H1 (cell line): ENCODE data around the gene KIAA0930. TPM values are rescaled to one million over a fixed set of nuclear protein-coding genes. Genes with fewer than 3 reads are reported as not detected.
A peak's percentile ranks its signal among the peaks of the same experiment; 100 is the strongest.

Source experiments
- CTCF ChIA-PET: fragments of 300-600 bp; sonication (Branson Sonifier 250); formaldehyde crosslinking; loops from one replicate; lab custom pipeline; 2021; ENCODE audit not compliant: partially characterized antibody; lab: Charles Lee
- POLR2A ChIA-PET: fragments of 300-600 bp; sonication (Branson Sonifier 250); formaldehyde crosslinking; loops from one replicate; lab custom pipeline; 2021; ENCODE audit warnings: inconsistent platforms; ENCODE audit not compliant: partially characterized antibody; lab: Charles Lee
- DNase-seq, 2 experiments: peaks; one replicate each; pipeline versions ENCODE4 v3.0.0 to v3.0.0-alpha.2; 2010 to 2022; ENCODE audit warnings: low spot score in 2 of 2, low read depth in 1 of 2, mixed read lengths in 1 of 2
- FAIRE-seq: peaks from 2 replicates; lab custom pipeline; 2011; peaks lifted over from hg19 to GRCh38; lab: Jason Lieb, UNC
- H2AFZ ChIP-seq: 2 replicates; pipeline ENCODE4 v1.8.1; 2012; ENCODE audit warnings: low read length, inconsistent platforms
- H2AK5ac ChIP-seq: 2 replicates; pipeline ENCODE4 v1.6.1; 2013; ENCODE audit warnings: low read depth, low read length
- H2BK120ac ChIP-seq: replicated peaks from 2 replicates; pipeline ENCODE3; 2013; ENCODE audit warnings: low read depth, low read length, inconsistent platforms
- H2BK12ac ChIP-seq: 2 replicates; pipeline ENCODE4 v1.6.1; 2013; ENCODE audit warnings: low read depth, low read length
- H2BK15ac ChIP-seq: 2 replicates; pipeline ENCODE4 v1.6.1; 2013; ENCODE audit warnings: low read length
- H2BK20ac ChIP-seq: 2 replicates; pipeline ENCODE4 v1.6.1; 2013; ENCODE audit warnings: low read length
- H2BK5ac ChIP-seq: 2 replicates; pipeline ENCODE4 v1.6.1; 2013; ENCODE audit warnings: low read depth, low read length
- H3K14ac ChIP-seq: 2 replicates; pipeline ENCODE4 v1.6.1; 2013; ENCODE audit warnings: inconsistent platforms; ENCODE audit not compliant: insufficient read length
- H3K18ac ChIP-seq: 2 replicates; pipeline ENCODE4 v1.6.1; 2013; ENCODE audit warnings: low read length; ENCODE audit errors: extremely low read depth
- H3K23ac ChIP-seq: 2 replicates; pipeline ENCODE4 v1.6.1; 2013; ENCODE audit warnings: inconsistent platforms; ENCODE audit not compliant: insufficient read length
- H3K23me2 ChIP-seq: 2 replicates; pipeline ENCODE4 v1.6.1; 2013; ENCODE audit warnings: low read depth, low read length
- H3K27ac ChIP-seq: 2 replicates; pipeline ENCODE4 v1.6.1; 2011; ENCODE audit warnings: low read depth, low read length, inconsistent platforms
- H3K27me3 ChIP-seq, 4 experiments: replicated peaks in 1 of 4; 1 replicate in 1 of 4; 2 replicates in 3 of 4; pipeline versions ENCODE4 v1.6.1 to v1.8.1; 2011 to 2013; ENCODE audit warnings: low read length in 3 of 4, mild to moderate bottlenecking in 3 of 4, inconsistent platforms in 2 of 4, mixed read lengths in 2 of 4, moderate library complexity in 1 of 4; ENCODE audit not compliant: control insufficient read depth in 3 of 4, insufficient read depth in 3 of 4; ENCODE audit errors: extremely low read depth in 1 of 4
- H3K36me3 ChIP-seq, 4 experiments: 2 replicates each; pipeline versions ENCODE4 v1.6.1 to v1.8.1; 2011 to 2013; ENCODE audit warnings: mild to moderate bottlenecking in 4 of 4, low read length in 3 of 4, moderate library complexity in 2 of 4, control low read depth in 1 of 4, inconsistent platforms in 1 of 4; ENCODE audit not compliant: insufficient read depth in 4 of 4, control insufficient read depth in 2 of 4
- H3K4ac ChIP-seq: replicated peaks from 2 replicates; pipeline ENCODE3; 2013; ENCODE audit warnings: low read length, low read depth, mixed read lengths, inconsistent platforms; ENCODE audit not compliant: insufficient read length
- H3K4me1 ChIP-seq, 4 experiments: replicated peaks in 1 of 4; 1 replicate in 1 of 4; 2 replicates in 3 of 4; pipeline versions ENCODE4 v1.6.1 to v1.8.1; 2011 to 2013; ENCODE audit warnings: low read length in 3 of 4, inconsistent platforms in 2 of 4, mixed read lengths in 1 of 4; ENCODE audit not compliant: insufficient read depth in 4 of 4, control insufficient read depth in 3 of 4
- H3K4me2 ChIP-seq, 2 experiments: 2 replicates each; pipeline versions ENCODE4 v1.6.1 to v1.8.1; 2011 to 2013; ENCODE audit warnings: low read depth in 2 of 2, low read length in 2 of 2, control low read depth in 1 of 2, inconsistent platforms in 1 of 2, mild to moderate bottlenecking in 1 of 2; ENCODE audit not compliant: insufficient read depth in 1 of 2
- H3K4me3 ChIP-seq, 4 experiments: fragments of 200-600, 300-600 bp in 1 of 4; sonication (generic), shearing (Covaris generic), sonication (Bioruptor Twin) in 1 of 4; 2 replicates each; pipeline versions ENCODE4 v1.5.1 to v1.8.1; 2011 to 2016; ENCODE audit warnings: low read length in 4 of 4, low read depth in 3 of 4, control low read depth in 2 of 4, inconsistent platforms in 2 of 4, mild to moderate bottlenecking in 2 of 4, mixed read lengths in 1 of 4, moderate library complexity in 1 of 4; ENCODE audit not compliant: insufficient read depth in 2 of 4; ENCODE audit errors: extremely low read depth in 1 of 4
- H3K56ac ChIP-seq: replicated peaks from 2 replicates; pipeline ENCODE3; 2013; ENCODE audit warnings: low read depth, mild to moderate bottlenecking, mixed read lengths, low read length, inconsistent platforms; ENCODE audit not compliant: insufficient read length
- H3K79me1 ChIP-seq: 2 replicates; pipeline ENCODE4 v1.6.1; 2013; ENCODE audit warnings: low read depth, low read length, control low read depth
- H3K79me2 ChIP-seq, 2 experiments: 2 replicates each; pipeline versions ENCODE4 v1.6.1 to v1.8.1; 2012 to 2013; ENCODE audit warnings: low read length in 2 of 2, mild to moderate bottlenecking in 2 of 2, inconsistent platforms in 1 of 2; ENCODE audit not compliant: insufficient read depth in 2 of 2, control insufficient read depth in 1 of 2
- H3K9ac ChIP-seq, 4 experiments: replicated peaks in 1 of 4; 1 replicate in 1 of 4; 2 replicates in 3 of 4; pipeline versions ENCODE4 v1.6.1 to v1.8.1; 2011 to 2013; ENCODE audit warnings: low read depth in 3 of 4, low read length in 3 of 4, control low read depth in 2 of 4, mild to moderate bottlenecking in 2 of 4, moderate library complexity in 2 of 4, inconsistent platforms in 1 of 4; ENCODE audit errors: extremely low read depth in 1 of 4
- H3K9me3 ChIP-seq, 2 experiments: 2 replicates each; pipeline versions ENCODE4 v1.6.1 to v1.8.1; 2012 to 2013; ENCODE audit warnings: mild to moderate bottlenecking in 2 of 2, moderate library complexity in 2 of 2, control low read depth in 1 of 2, inconsistent platforms in 1 of 2, low read depth in 1 of 2, low read length in 1 of 2, mixed read lengths in 1 of 2; ENCODE audit not compliant: insufficient read depth in 2 of 2
- H4K20me1 ChIP-seq, 2 experiments: replicated peaks in 1 of 2; 2 replicates each; pipeline versions ENCODE3 to v1.8.1; 2011 to 2013; ENCODE audit warnings: inconsistent platforms in 2 of 2, low read length in 2 of 2, mild to moderate bottlenecking in 1 of 2; ENCODE audit not compliant: insufficient read depth in 2 of 2, control insufficient read depth in 1 of 2
- H4K5ac ChIP-seq: 2 replicates; pipeline ENCODE4 v1.6.1; 2013; ENCODE audit warnings: low read length, low read depth, mixed read lengths, inconsistent platforms; ENCODE audit not compliant: insufficient read length
- H4K8ac ChIP-seq: 2 replicates; pipeline ENCODE4 v1.8.0; 2013; ENCODE audit warnings: mild to moderate bottlenecking, moderate library complexity, low read length, inconsistent platforms; ENCODE audit not compliant: insufficient read depth; ENCODE audit errors: extremely low read depth
- H4K91ac ChIP-seq: replicated peaks from 2 replicates; pipeline ENCODE3; 2013; ENCODE audit warnings: low read length, mixed read lengths, inconsistent platforms; ENCODE audit not compliant: insufficient read length
- ASH2L ChIP-seq: fragments of 200-600, 300-600 bp; sonication (generic); IDR thresholded peaks from one replicate; pipeline ENCODE4 v1.7.1; 2017; ENCODE audit warnings: low read length
- CEBPB ChIP-seq: IDR thresholded peaks from 2 replicates; pipeline ENCODE4 v1.6.1; 2012; ENCODE audit warnings: low read depth, low read length
- CREB1 ChIP-seq: IDR thresholded peaks from 2 replicates; pipeline ENCODE4 v1.6.1; 2012; ENCODE audit warnings: inconsistent platforms
- CTCF ChIP-seq, 3 experiments: IDR thresholded peaks; 1 replicate in 2 of 3; 2 replicates in 1 of 3; pipeline versions ENCODE4 v1.5.1 to v1.6.1; 2011; ENCODE audit warnings: low read length in 3 of 3, mild to moderate bottlenecking in 3 of 3, inconsistent platforms in 2 of 3, low read depth in 1 of 3, moderate library complexity in 1 of 3; ENCODE audit not compliant: insufficient read depth in 1 of 3; ENCODE audit errors: control extremely low read depth in 1 of 3
- SRF ChIP-seq: IDR thresholded peaks from 2 replicates; pipeline ENCODE4 v1.6.1; 2011; ENCODE audit warnings: mild to moderate bottlenecking, low read depth, low read length, moderate library complexity
- USF2 ChIP-seq: IDR thresholded peaks from 2 replicates; pipeline ENCODE4 v1.6.1; 2011; ENCODE audit warnings: low read length, improper control_type of control experiment
- WGBS, 2 experiments: shearing (Covaris generic) in 1 of 2; methylation state at CpG; one replicate each; pipeline versions ENCODE4 v1.1.6 to v1.1.7; 2013 to 2015; ENCODE audit warnings: low lambda C conversion rate in 2 of 2, mixed read lengths in 2 of 2, inconsistent platforms in 1 of 2, low coverage in 1 of 2, missing lambda C conversion rate in 1 of 2; ENCODE audit not compliant: insufficient replicate concordance in 2 of 2, insufficient coverage in 1 of 2, insufficient read length in 1 of 2; ENCODE audit errors: extremely low coverage in 1 of 2, missing lambda C conversion rate in 1 of 2; 5-methylcytosine and 5-hydroxymethylcytosine counted together
- polyA plus RNA-seq, 7 experiments: library from polyadenylated mRNA; depleted of rRNA in 3 of 7; stranded (reverse) in 5 of 7; unstranded in 2 of 7; fragments of >200 nt in 5 of 7; fragments of 200-250 nt in 2 of 7; gene quantifications; 1 replicate in 5 of 7; 2 replicates in 1 of 7; 4 replicates in 1 of 7; pipeline versions ENCODE4 v1.2.1 to v1.2.3, GENCODE V29; 2011 to 2013; ENCODE audit warnings: missing spikeins in 2 of 7, mixed read lengths in 2 of 7
- total RNA-seq: library from RNA; stranded (reverse); fragmentation: NEBNext Ultra II Directional; extraction: Animal tissue kit (Norgen Biotek cat#: 25700); gene quantifications from 2 replicates; pipeline ENCODE4 v1.2.1, GENCODE V29; 2021

KIAA0930 gene
- total and polyA plus RNA-seq, 2 of the 8 experiments (the other 6 are each of a cell fraction or from before 2014, with no cell fraction given) = 61.9 to 66.1 TPM

GRCh38 chr22:45225732-45226502 is 14.8 kb downstream of the KIAA0930 start:
- no peak overlapping the region for H2AFZ ChIP-seq
- no peak overlapping the region for H3K4ac ChIP-seq
- CTCF ChIA-PET = interaction anchor here (0.7 to 1.6 kb wide), 6 partner anchors 8 to 38 kb away, joined by 3 to 5 read pairs (median 4); no protein-coding TSS in a partner anchor
- no peak overlapping the region for H2AK5ac ChIP-seq
- H2BK20ac ChIP-seq = no peak overlapping the region
- H3K23me2 ChIP-seq = no peaks in the 10 kb centered on the region
- peaks cover 0 to 20% (median 13%) of the 10 kb centered on the region in 4 experiments; a peak in 6 of 7 replicates for H3K4me1 ChIP-seq
- DNase-seq (no peak), FAIRE-seq (no peak)
- H4K5ac ChIP-seq = no peak overlapping the region
- H3K4me2 ChIP-seq = no peak overlapping the region
- no peak overlapping the region for H3K56ac ChIP-seq
- H3K36me3 ChIP-seq = no peaks in the 10 kb centered on the region
- no peak overlapping the region for H3K14ac ChIP-seq
- peaks cover 2 to 22% of the 10 kb centered on the region in 2 experiments for H4K20me1 ChIP-seq
- no peak overlapping the region for H3K9ac ChIP-seq
- no peak overlapping the region for H2BK15ac ChIP-seq
- H3K18ac ChIP-seq = peak overlapping the region; percentile 38; the same call in 1 of the 2 replicates
- H3K4me3 ChIP-seq = no peak overlapping the region
- no peak overlapping the region for H2BK120ac ChIP-seq
- no peak overlapping the region for H3K23ac ChIP-seq
- no peaks in the 10 kb centered on the region for H3K9me3 ChIP-seq
- H3K27me3 ChIP-seq = no peaks in the 10 kb centered on the region
- WGBS, 2 experiments = 84% methylated on average over 26 of the region's 26 CpGs; no CpG with 5 or more reads in 1 of the 2 experiments
- POLR2A ChIA-PET = interaction anchor here (0.6 to 1.6 kb wide), 3 partner anchors 9 to 87 kb away, joined by 3 to 10 read pairs (median 3); no protein-coding TSS in a partner anchor
- no peaks in the 10 kb centered on the region; the same call in 1 of the 2 replicates for H3K79me1 ChIP-seq
- TF ChIP-seq ASH2L = no peak
- TF ChIP-seq CTCF (IDR thresholded peaks at IDR 0.05; ENCODE audit: control extremely low read depth in 1 of 3, insufficient read depth in 1 of 3, low read depth in 1 of 3, low read length in 3 of 3) = no peak
- no peak for TF ChIP-seq USF2
- TF ChIP-seq CREB1 = no peak
- no peak for TF ChIP-seq SRF
- no peak for TF ChIP-seq CEBPB
- peak overlapping the region; percentile 28 for H4K8ac ChIP-seq
- peaks cover 0 to 9% of the 10 kb centered on the region in 2 experiments; a peak in 2 of 4 replicates for H3K79me2 ChIP-seq
- no peak overlapping the region; the same call in 1 of the 2 replicates for H2BK5ac ChIP-seq
- H3K27ac ChIP-seq = no peak overlapping the region
- H4K91ac ChIP-seq = no peak overlapping the region
- peak overlapping the region; percentile 68; the same call in 1 of the 2 replicates for H2BK12ac ChIP-seq
